ENCODE results near the gene CHPT1. TPM values are rescaled to one million over a fixed set of nuclear protein-coding genes. Genes with fewer than 3 reads are reported as not detected.

The CHPT1 gene
- polyA plus RNA-seq, 1 experiment: 21.2 TPM

DNA sequence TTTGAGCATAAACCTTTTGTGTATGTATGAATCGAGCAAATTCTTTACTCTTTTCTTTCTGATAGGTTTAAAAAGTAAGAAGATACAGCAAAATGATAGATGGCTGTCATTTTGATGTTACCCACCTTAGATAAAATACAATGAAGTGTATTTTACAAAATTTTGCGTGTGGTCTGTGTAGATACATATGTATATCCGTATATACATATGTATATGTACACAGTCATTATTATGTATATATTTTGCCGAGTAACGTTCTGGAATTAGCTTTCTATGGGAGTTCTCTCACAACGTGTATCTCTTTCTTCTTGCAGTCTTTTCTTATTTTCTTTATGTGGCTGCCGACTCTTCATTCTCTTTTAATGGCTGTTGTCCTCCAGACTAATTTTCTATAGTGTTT, 32.4 kb upstream of the CHPT1 start:
- ChIA-PET POLR2A (no interaction called here), CTCF (no interaction called here)
- H3K27me3 ChIP-seq (ENCODE audit: control insufficient read depth, insufficient read depth, low read length): no peaks in the 10 kb centered on the region
- no peak overlapping the region for H3K4me3 ChIP-seq (ENCODE audit: low read depth, low read length)
- DNase-seq (ENCODE audit: low read depth): no peak
- no peaks in the 10 kb centered on the region for H3K36me3 ChIP-seq (ENCODE audit: control insufficient read depth, insufficient read depth, low read length)
- TF ChIP-seq, protein P1, sequence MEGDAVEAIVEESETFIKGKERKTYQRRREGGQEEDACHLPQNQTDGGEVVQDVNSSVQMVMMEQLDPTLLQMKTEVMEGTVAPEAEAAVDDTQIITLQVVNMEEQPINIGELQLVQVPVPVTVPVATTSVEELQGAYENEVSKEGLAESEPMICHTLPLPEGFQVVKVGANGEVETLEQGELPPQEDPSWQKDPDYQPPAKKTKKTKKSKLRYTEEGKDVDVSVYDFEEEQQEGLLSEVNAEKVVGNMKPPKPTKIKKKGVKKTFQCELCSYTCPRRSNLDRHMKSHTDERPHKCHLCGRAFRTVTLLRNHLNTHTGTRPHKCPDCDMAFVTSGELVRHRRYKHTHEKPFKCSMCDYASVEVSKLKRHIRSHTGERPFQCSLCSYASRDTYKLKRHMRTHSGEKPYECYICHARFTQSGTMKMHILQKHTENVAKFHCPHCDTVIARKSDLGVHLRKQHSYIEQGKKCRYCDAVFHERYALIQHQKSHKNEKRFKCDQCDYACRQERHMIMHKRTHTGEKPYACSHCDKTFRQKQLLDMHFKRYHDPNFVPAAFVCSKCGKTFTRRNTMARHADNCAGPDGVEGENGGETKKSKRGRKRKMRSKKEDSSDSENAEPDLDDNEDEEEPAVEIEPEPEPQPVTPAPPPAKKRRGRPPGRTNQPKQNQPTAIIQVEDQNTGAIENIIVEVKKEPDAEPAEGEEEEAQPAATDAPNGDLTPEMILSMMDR (IDR thresholded peaks at IDR 0.05; ENCODE audit: insufficient read depth, low read depth, low read length): no peak

DNA sequence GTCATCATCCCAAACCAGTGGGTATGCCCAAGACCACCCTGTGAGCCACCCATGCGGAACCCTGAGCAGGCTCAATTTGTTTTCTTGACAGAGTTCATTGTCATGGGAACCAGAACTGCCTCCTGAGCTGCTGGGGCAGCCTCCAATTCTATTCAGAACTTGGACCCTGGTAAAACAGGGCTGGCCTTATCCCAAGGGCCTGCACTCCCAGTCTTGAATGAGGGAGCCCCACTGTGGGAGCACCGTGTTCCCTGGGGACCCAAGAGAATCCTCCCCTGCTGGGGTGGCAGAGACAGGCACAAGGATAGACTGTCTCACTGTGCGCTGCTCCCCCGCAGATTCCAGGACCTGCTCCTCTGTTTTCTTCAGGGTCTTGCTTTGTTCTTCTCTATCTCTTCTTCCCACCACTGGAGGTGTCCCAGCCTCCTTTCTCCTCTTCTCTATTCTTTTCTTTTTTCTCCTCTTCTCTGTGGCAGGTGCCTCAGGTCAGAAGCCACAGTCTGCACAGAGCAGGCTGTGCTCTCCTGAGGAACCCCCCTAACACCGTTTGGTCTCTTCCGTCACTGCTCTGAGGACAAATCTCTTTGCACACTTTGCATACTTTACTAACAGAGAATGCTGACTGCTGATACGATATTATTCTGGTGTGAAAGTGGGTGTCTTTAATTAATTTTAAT, 31.2 kb upstream of the CHPT1 start:
- Histone ChIP-seq H3K4me3 (ENCODE audit: low read depth, low read length) (no peak overlapping the region), H3K27me3 (ENCODE audit: control insufficient read depth, insufficient read depth, low read length) (no peaks in the 10 kb centered on the region), H3K36me3 (ENCODE audit: control insufficient read depth, insufficient read depth, low read length) (no peaks in the 10 kb centered on the region)
- ChIA-PET CTCF (no interaction called here), POLR2A (no interaction called here)
- TF ChIP-seq, protein P1 (IDR thresholded peaks at IDR 0.05; ENCODE audit: insufficient read depth, low read depth, low read length): no peak
- DNase-seq (ENCODE audit: low read depth): no peak

DNA sequence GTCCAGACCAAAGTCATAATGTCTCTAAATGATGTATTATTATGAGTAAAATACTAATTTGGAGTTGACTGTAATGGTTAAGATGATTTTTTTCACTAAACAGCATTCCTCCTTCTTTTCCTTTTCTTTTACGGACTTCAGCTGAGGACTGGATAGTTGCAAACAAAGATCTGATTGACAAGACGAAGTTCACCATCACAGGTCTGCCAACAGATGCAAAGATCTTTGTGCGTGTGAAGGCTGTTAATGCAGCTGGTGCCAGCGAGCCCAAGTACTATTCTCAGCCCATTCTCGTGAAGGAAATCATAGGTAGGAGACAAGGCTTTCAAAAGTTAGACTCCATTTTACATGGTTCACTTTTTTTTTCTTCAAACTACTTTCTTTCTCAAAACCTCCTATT, 29.8 kb upstream of the CHPT1 start:
- DNase-seq (ENCODE audit: low read depth): no peak
- peaks cover 2% of the 10 kb centered on the region; the same call in 1 of the 2 replicates for H3K27me3 ChIP-seq (ENCODE audit: control insufficient read depth, insufficient read depth, low read length)
- POLR2A ChIA-PET: no interaction called here
- no peak overlapping the region for H3K4me3 ChIP-seq (ENCODE audit: low read depth, low read length)
- no peaks in the 10 kb centered on the region for H3K36me3 ChIP-seq (ENCODE audit: control insufficient read depth, insufficient read depth, low read length)
- TF ChIP-seq, protein P1 (IDR thresholded peaks at IDR 0.05; ENCODE audit: insufficient read depth, low read depth, low read length): no peak
- CTCF ChIA-PET: no interaction called here

DNA sequence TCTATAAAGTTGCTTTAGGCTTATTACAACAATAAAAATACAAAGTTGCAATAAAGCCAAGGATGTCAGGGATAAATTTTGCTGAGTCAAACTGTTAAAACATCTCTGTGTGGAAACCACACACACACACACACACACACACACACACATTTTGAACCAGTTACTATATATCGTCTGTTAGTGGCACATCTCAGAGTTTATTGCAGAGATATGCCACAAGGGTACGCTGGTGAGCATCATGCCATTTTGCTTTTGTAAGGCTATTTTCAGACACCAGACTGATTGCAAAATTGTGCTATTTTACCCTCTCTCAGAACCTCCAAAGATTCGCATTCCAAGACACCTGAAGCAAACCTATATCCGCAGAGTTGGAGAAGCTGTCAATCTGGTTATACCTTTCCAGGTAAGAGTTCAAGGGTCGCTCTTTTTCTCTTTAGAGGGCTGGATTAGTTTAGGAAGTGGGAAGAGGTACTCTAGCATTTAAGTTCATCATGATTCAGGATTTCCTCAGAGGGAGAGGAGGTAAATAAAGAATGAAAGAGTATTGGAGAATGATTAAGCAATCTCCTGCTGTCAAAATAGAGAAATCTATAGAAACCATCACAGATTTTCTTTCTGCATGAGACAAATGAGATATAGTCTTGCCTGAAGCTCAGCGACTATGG, 27.3 kb upstream of the CHPT1 start:
- no peak for DNase-seq (ENCODE audit: low read depth)
- TF ChIP-seq, protein P1 (IDR thresholded peaks at IDR 0.05; ENCODE audit: insufficient read depth, low read depth, low read length): peak; percentile 56
- ChIA-PET POLR2A (no interaction called here), CTCF (interaction anchor here (0.9 kb wide), 1 partner anchor 14 kb away, joined by 3 read pairs; no protein-coding TSS in a partner anchor)
- Histone ChIP-seq H3K36me3 (ENCODE audit: control insufficient read depth, insufficient read depth, low read length) (no peaks in the 10 kb centered on the region), H3K4me3 (ENCODE audit: low read depth, low read length) (no peak overlapping the region), H3K27me3 (ENCODE audit: control insufficient read depth, insufficient read depth, low read length) (peaks cover 2% of the 10 kb centered on the region; the same call in 1 of the 2 replicates)

DNA sequence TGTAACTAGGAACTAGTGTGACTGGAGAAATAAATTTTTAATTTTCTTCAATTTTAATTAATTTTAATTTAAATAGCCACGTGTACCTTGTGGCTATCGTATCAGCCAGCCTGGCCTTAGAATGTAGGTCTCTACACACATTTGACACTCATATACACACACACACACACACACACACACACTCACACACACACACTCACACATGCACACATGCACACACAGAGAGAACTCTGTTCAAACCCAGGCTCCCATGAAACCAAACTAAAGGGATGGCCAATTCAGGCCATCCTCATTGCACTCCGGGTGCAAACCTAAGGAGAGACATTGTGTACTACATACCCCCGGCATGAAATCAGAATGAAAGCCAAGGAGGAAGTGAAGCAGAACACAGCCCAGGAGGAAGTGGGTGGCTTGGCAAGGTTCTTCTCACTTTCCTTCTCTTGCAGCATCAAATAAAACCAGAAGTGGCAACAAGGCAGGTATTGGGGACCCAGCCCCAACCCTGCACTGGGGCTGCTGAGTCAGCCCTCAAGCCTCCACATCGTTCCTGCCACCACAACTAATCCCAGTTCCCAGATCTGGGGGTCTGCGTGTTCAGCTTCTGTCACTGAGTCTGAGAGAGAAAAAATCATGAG, 26.2 kb upstream of the CHPT1 start:
- ChIA-PET POLR2A (no interaction called here), CTCF (interaction anchor here (0.9 kb wide), 1 partner anchor 13 kb away, joined by 3 read pairs; no protein-coding TSS in a partner anchor)

More for the DNA sequence above, 26.2 kb upstream of the CHPT1 start:
- Histone ChIP-seq H3K27me3 (ENCODE audit: control insufficient read depth, insufficient read depth, low read length) (peaks cover 2% of the 10 kb centered on the region; the same call in 1 of the 2 replicates), H3K36me3 (ENCODE audit: control insufficient read depth, insufficient read depth, low read length) (no peaks in the 10 kb centered on the region), H3K4me3 (ENCODE audit: low read depth, low read length) (no peak overlapping the region)
- DNase-seq (ENCODE audit: low read depth): no peak
- TF ChIP-seq, protein P1 (IDR thresholded peaks at IDR 0.05; ENCODE audit: insufficient read depth, low read depth, low read length): no peak

Data from BJ (cell line).